ENCODE measurements around the gene ADCY2.

- TF ChIP-seq AGO1 (IDR thresholded peaks at IDR 0.05; ENCODE audit: low read depth, low read length, poor library complexity, severe bottlenecking) (no peak), YY1 (IDR thresholded peaks at IDR 0.05; ENCODE audit: insufficient read depth, insufficient replicate concordance, low read depth, low read length) (no peak), CREB1 (IDR thresholded peaks at IDR 0.05) (no peak), CREB1 (CRISPR knock-in tag; IDR thresholded peaks at IDR 0.05) (no peak), FOXK2 (IDR thresholded peaks at IDR 0.05) (no peak), HCFC1 (IDR thresholded peaks at IDR 0.05; ENCODE audit: low read depth, low read length) (no peak), RAD21 (CRISPR knock-in tag; IDR thresholded peaks at IDR 0.05) (no peak), FOXP4 (CRISPR knock-in tag; IDR thresholded peaks at IDR 0.05) (no peak), NFYB (CRISPR knock-in tag; IDR thresholded peaks at IDR 0.05) (no peak), HOXA7 (CRISPR knock-in tag; IDR thresholded peaks at IDR 0.05) (no peak)
Measured at GRCh38 chr5:7393921-7394799, 1.8 kb upstream of the ADCY2 start.
